ENCODE results near the gene C1S.
"Not testable (repeated sequence)": the region's sequence is repeated elsewhere in the genome, so short reads cannot be mapped to it uniquely, and the experiment has no call there.

The C1S gene

GRCh38 chr12:7099290-7099996 lies 38.9 kb downstream of the C1S start:
- Histone ChIP-seq H3K4me1 (ENCODE audit: control insufficient read depth in 1 of 2, insufficient read depth in 2 of 2, low read length in 2 of 2) (no peaks in the 10 kb centered on the region), H3K9me3 (ENCODE audit: control insufficient read depth in 1 of 2, low read length in 2 of 2) (no peaks in the 10 kb centered on the region), H3K4me3 (ENCODE audit: low read depth in 1 of 2, low read length in 2 of 2) (no peak overlapping the region), H3K27me3 (ENCODE audit: control insufficient read depth in 1 of 2, insufficient read depth in 2 of 2, low read length in 2 of 2) (no peaks in the 10 kb centered on the region), H3K9ac (ENCODE audit: low read depth in 1 of 2, low read length in 2 of 2) (no peak overlapping the region), H3K36me3 (ENCODE audit: control insufficient read depth in 1 of 2, insufficient read depth in 2 of 2, low read length in 2 of 2) (peaks cover 0 to 16% of the 10 kb centered on the region in 2 donors), H3K27ac (ENCODE audit: low read depth, low read length) (no peak overlapping the region)

GRCh38 chr12:7100239-7100638 lies 39.7 kb downstream of the C1S start:
- Histone ChIP-seq H3K4me1 (ENCODE audit: control insufficient read depth in 1 of 2, insufficient read depth in 2 of 2, low read length in 2 of 2) (no peaks in the 10 kb centered on the region), H3K4me3 (ENCODE audit: low read depth in 1 of 2, low read length in 2 of 2) (no peak overlapping the region), H3K27me3 (ENCODE audit: control insufficient read depth in 1 of 2, insufficient read depth in 2 of 2, low read length in 2 of 2) (no peaks in the 10 kb centered on the region), H3K27ac (ENCODE audit: low read depth, low read length) (no peak overlapping the region), H3K36me3 (ENCODE audit: control insufficient read depth in 1 of 2, insufficient read depth in 2 of 2, low read length in 2 of 2) (peaks cover 0 to 16% of the 10 kb centered on the region in 2 donors), H3K9ac (ENCODE audit: low read depth in 1 of 2, low read length in 2 of 2) (no peak overlapping the region), H3K9me3 (ENCODE audit: control insufficient read depth in 1 of 2, low read length in 2 of 2) (no peaks in the 10 kb centered on the region)

DNA sequence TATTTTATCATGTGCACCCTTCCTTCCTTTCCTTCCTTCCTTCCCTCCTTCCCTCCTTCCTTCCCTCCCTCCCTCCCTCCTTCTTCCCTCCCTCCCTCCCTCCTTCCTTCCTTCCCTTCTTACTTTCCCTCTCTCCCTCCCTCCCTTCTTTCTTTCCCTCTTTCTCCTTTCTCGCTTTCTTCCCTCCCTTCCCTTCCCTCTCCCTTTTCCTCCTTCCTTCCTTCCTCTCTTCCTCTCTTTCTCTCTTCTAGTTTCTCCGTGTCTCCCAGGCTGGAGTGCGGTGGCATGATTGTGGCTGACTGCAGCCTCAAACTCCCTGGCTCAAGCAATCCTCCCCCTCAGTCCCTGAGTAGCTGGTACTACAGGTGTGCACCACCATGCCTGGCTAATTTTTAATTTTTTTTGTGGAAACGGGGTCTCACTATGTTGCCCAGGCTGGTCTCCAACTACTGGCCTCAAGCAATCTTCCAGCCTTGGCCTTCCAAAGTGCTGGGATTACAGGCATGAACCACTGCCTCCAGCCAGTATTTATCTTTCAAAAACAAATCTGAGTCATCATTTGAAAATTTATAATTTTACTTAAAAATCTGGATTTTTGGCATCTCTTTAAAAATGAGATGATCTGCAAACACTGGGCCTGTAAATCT lies 40.7 kb downstream of the C1S start:
- Histone ChIP-seq H3K36me3 (ENCODE audit: control insufficient read depth in 1 of 2, insufficient read depth in 2 of 2, low read length in 2 of 2) (peaks cover 0 to 16% of the 10 kb centered on the region in 2 donors), H3K27me3 (ENCODE audit: control insufficient read depth in 1 of 2, insufficient read depth in 2 of 2, low read length in 2 of 2) (no peaks in the 10 kb centered on the region), H3K27ac (ENCODE audit: low read depth, low read length) (no peak overlapping the region), H3K4me3 (ENCODE audit: low read depth in 1 of 2, low read length in 2 of 2) (no peak overlapping the region), H3K9me3 (ENCODE audit: control insufficient read depth in 1 of 2, low read length in 2 of 2) (peaks cover 0 to under 1% of the 10 kb centered on the region in 2 donors), H3K4me1 (ENCODE audit: control insufficient read depth in 1 of 2, insufficient read depth in 2 of 2, low read length in 2 of 2) (no peaks in the 10 kb centered on the region), H3K9ac (ENCODE audit: low read depth in 1 of 2, low read length in 2 of 2) (no peak overlapping the region)

GRCh38 chr12:7101694-7102131 lies 41.2 kb downstream of the C1S start:
- H3K4me1 ChIP-seq (ENCODE audit: control insufficient read depth in 1 of 2, insufficient read depth in 2 of 2, low read length in 2 of 2) = no peaks in the 10 kb centered on the region
- H3K36me3 ChIP-seq (ENCODE audit: control insufficient read depth in 1 of 2, insufficient read depth in 2 of 2, low read length in 2 of 2) = peaks cover 0 to 16% of the 10 kb centered on the region in 2 donors
- peaks cover 0 to 2% of the 10 kb centered on the region in 2 donors for H3K9me3 ChIP-seq (ENCODE audit: control insufficient read depth in 1 of 2, low read length in 2 of 2)
- no peak overlapping the region for H3K9ac ChIP-seq (ENCODE audit: low read depth in 1 of 2, low read length in 2 of 2)
- H3K4me3 ChIP-seq (ENCODE audit: low read depth in 1 of 2, low read length in 2 of 2) = no peak overlapping the region
- no peaks in the 10 kb centered on the region for H3K27me3 ChIP-seq (ENCODE audit: control insufficient read depth in 1 of 2, insufficient read depth in 2 of 2, low read length in 2 of 2)
- H3K27ac ChIP-seq (ENCODE audit: low read depth, low read length) = no peak overlapping the region

DNA sequence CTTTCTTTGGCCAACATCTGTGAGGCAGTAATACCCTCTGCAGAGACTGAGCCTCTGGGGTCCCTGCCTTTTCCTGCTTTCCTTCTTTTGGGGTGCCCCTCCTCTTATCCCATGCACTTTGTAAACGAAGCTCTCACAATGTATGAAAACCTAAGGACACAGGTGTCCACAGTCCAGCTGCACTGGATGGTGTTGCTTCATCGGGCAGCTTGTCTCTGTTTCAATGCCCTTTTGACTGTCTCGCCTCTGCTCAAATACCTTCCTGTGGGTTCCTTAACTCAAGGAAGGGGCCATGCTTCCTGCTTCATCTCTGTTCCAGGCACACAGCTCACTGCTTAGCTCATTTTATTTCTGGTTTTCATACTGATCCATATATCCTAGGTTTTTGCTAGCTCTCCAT lies 42.1 kb downstream of the C1S start:
- H3K27ac ChIP-seq (ENCODE audit: low read depth, low read length) = no peak overlapping the region
- H3K4me1 ChIP-seq (ENCODE audit: control insufficient read depth in 1 of 2, insufficient read depth in 2 of 2, low read length in 2 of 2) = peaks cover 0 to 1% of the 10 kb centered on the region in 2 donors
- H3K9ac ChIP-seq (ENCODE audit: low read depth in 1 of 2, low read length in 2 of 2) = no peak overlapping the region
- peaks cover 0 to 16% of the 10 kb centered on the region in 2 donors for H3K36me3 ChIP-seq (ENCODE audit: control insufficient read depth in 1 of 2, insufficient read depth in 2 of 2, low read length in 2 of 2)
- H3K4me3 ChIP-seq (ENCODE audit: low read depth in 1 of 2, low read length in 2 of 2) = no peak overlapping the region
- H3K9me3 ChIP-seq (ENCODE audit: control insufficient read depth in 1 of 2, low read length in 2 of 2) = peaks cover 0 to 2% of the 10 kb centered on the region in 2 donors
- no peaks in the 10 kb centered on the region for H3K27me3 ChIP-seq (ENCODE audit: control insufficient read depth in 1 of 2, insufficient read depth in 2 of 2, low read length in 2 of 2)

DNA sequence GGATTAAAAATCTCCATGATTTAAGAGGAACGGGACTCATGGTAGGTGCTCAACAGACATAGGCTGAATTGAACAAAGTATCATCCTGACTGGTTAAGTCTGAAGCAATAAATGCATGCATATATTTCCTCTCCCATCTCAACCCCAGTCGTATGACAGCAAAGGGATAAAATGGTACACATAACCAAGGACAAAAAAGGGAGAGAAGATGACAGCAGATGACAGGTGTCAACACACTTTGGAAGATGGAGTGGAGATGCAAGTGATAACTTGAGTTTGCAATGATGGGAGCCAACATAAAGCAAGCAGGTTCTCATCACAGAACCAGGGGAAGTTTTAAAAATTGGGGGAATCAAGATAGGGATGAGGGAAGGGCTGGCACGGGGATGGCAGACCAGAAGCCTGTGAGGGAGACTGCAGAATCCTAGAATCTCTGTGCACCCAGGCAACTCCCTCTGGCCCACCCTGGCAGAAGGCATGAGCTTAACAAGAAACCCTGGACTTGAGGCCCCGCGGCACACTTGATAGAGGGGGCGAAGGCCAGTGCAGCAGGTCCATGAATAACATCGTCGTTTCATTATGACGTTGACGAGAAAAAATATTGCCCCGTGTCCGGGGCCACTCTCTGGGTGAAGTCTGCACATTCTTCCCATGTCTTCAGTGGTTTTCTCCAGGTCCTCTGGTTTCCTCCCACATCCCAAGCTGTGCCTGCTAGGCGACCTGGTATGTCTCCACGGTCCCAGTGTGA lies 43.5 kb downstream of the C1S start:
- Histone ChIP-seq H3K4me3 (ENCODE audit: low read depth in 1 of 2, low read length in 2 of 2) (no peak overlapping the region), H3K27me3 (ENCODE audit: control insufficient read depth in 1 of 2, insufficient read depth in 2 of 2, low read length in 2 of 2) (no peaks in the 10 kb centered on the region), H3K9ac (ENCODE audit: low read depth in 1 of 2, low read length in 2 of 2) (no peak overlapping the region), H3K9me3 (ENCODE audit: control insufficient read depth in 1 of 2, low read length in 2 of 2) (peaks cover 0 to 2% of the 10 kb centered on the region in 2 donors), H3K4me1 (ENCODE audit: control insufficient read depth in 1 of 2, insufficient read depth in 2 of 2, low read length in 2 of 2) (peaks cover 0 to 7% of the 10 kb centered on the region in 2 donors), H3K36me3 (ENCODE audit: control insufficient read depth in 1 of 2, insufficient read depth in 2 of 2, low read length in 2 of 2) (peaks cover 0 to 13% of the 10 kb centered on the region in 2 donors), H3K27ac (ENCODE audit: low read depth, low read length) (no peak overlapping the region)

DNA sequence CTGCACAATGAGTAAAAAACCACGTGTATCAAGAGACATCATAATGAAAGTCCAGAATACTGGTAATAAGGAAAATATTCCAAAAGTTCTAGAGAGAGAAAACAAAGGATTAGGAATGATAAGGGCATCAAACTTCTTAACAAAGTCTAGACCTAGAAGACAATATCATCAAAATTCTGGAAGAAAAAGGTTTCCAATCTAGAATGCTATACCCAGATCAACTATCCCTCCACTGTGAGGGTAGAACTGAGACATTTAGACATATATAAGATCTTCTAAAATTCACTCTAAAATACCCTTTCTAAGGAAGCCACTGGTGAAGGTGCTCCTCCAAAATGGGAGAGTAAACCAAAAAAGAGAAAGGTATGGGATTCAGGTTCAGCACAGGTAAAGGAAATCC lies 45.6 kb downstream of the C1S start:
- no peak overlapping the region for H3K27ac ChIP-seq (ENCODE audit: low read depth, low read length)
- no peak overlapping the region for H3K9ac ChIP-seq (ENCODE audit: low read depth in 1 of 2, low read length in 2 of 2)
- H3K36me3 ChIP-seq (ENCODE audit: control insufficient read depth in 1 of 2, insufficient read depth in 2 of 2, low read length in 2 of 2) = peaks cover 0 to 7% of the 10 kb centered on the region in 2 donors
- peaks cover 6 to 14% of the 10 kb centered on the region in 2 donors for H3K4me1 ChIP-seq (ENCODE audit: control insufficient read depth in 1 of 2, insufficient read depth in 2 of 2, low read length in 2 of 2)
- no peaks in the 10 kb centered on the region for H3K27me3 ChIP-seq (ENCODE audit: control insufficient read depth in 1 of 2, insufficient read depth in 2 of 2, low read length in 2 of 2)
- H3K9me3 ChIP-seq (ENCODE audit: control insufficient read depth in 1 of 2, low read length in 2 of 2) = peaks cover 0 to 2% of the 10 kb centered on the region in 2 donors
- H3K4me3 ChIP-seq (ENCODE audit: low read depth in 1 of 2, low read length in 2 of 2) = no peak overlapping the region

DNA sequence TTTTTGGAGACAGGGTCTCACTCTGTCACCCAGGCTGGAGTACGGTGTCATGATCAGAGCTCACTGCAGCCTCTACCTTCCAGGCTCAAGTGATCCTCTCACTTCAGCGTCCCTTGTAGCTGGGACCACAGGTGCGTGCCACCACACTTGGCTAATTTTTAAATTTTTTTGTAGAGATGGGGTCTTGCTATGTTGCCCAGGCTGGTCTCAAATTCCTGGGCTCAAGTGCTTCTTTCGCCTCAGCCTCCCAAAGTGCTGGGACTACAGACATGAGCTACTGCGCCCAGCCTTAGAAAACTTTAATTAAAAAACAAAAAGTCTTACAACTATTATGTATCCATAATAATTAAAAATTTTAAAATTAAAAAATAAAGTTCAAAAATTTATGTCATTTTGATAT lies 46.7 kb downstream of the C1S start:
- H3K4me3 ChIP-seq (ENCODE audit: low read depth in 1 of 2, low read length in 2 of 2); H3K27me3 ChIP-seq (ENCODE audit: control insufficient read depth in 1 of 2, insufficient read depth in 2 of 2, low read length in 2 of 2); H3K36me3 ChIP-seq (ENCODE audit: control insufficient read depth in 1 of 2, insufficient read depth in 2 of 2, low read length in 2 of 2); H3K9me3 ChIP-seq (ENCODE audit: control insufficient read depth in 1 of 2, low read length in 2 of 2); H3K9ac ChIP-seq (ENCODE audit: low read depth in 1 of 2, low read length in 2 of 2); H3K27ac ChIP-seq (ENCODE audit: low read depth, low read length): not testable (repeated sequence)
- H3K4me1 ChIP-seq (ENCODE audit: control insufficient read depth in 1 of 2, insufficient read depth in 2 of 2, low read length in 2 of 2) = peaks cover 6 to 14% of the 10 kb centered on the region in 2 donors

DNA sequence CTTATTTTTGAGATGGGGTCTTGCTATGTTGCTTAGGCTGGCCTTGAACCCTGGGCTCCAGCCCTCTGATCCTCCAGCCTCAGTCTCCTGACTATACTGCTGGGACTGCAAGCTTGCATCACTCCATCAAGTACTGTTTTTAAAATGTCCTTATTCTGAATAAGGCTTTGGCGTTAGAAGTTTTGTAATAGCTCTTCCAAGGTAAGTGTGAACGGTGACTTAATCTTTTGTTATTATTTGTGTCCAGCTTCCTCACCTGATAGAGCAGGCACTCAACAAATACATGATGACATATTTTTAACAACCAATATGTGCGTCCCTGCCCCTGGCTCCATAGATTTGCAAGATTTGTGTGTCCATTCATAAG lies 47.1 kb downstream of the C1S start:
- H3K27ac ChIP-seq (ENCODE audit: low read depth, low read length) = peak overlapping the region; percentile 81
- H3K9ac ChIP-seq (ENCODE audit: low read depth in 1 of 2, low read length in 2 of 2) = peak overlapping the region; percentile 82 to 96
- peaks cover 0 to 2% of the 10 kb centered on the region in 2 donors for H3K9me3 ChIP-seq (ENCODE audit: control insufficient read depth in 1 of 2, low read length in 2 of 2)
- no peaks in the 10 kb centered on the region for H3K27me3 ChIP-seq (ENCODE audit: control insufficient read depth in 1 of 2, insufficient read depth in 2 of 2, low read length in 2 of 2)
- peak overlapping the region; percentile 85 to 97 for H3K4me3 ChIP-seq (ENCODE audit: low read depth in 1 of 2, low read length in 2 of 2)
- H3K4me1 ChIP-seq (ENCODE audit: control insufficient read depth in 1 of 2, insufficient read depth in 2 of 2, low read length in 2 of 2) = peaks cover 6 to 14% of the 10 kb centered on the region in 2 donors
- peaks cover 0 to 3% of the 10 kb centered on the region in 2 donors for H3K36me3 ChIP-seq (ENCODE audit: control insufficient read depth in 1 of 2, insufficient read depth in 2 of 2, low read length in 2 of 2)
